Caco-2 (cell line): ENCODE results near the gene ITGA11. TPM values are rescaled to one million over a fixed set of nuclear protein-coding genes. Genes with fewer than 3 reads are reported as not detected.

Experiments used
- BruUV-seq: library from RNA; stranded (reverse); fragments of 400-500 nt; replicated peaks from 2 replicates; lab custom pipeline; 2021; lab: Mats Ljungman, UMichigan
- CTCF ChIA-PET: fragments of 300-600 bp; sonication (Branson Sonifier 250); formaldehyde crosslinking; loops from one replicate; lab custom pipeline; 2022; ENCODE audit warnings: antibody characterized with exemption; lab: Charles Lee
- POLR2A ChIA-PET: fragments of 300-600 bp; sonication (Branson Sonifier 250); formaldehyde crosslinking; loops from one replicate; lab custom pipeline; 2022; ENCODE audit warnings: antibody characterized with exemption; lab: Charles Lee
- DNase-seq, 2 experiments: peaks; one replicate each; pipeline versions ENCODE4 v3.0.0 to v3.0.0-alpha.2; 2020 to 2022
- H3K27me3 ChIP-seq: replicated peaks from 2 replicates; pipeline ENCODE4 v1.6.0; 2011; ENCODE audit warnings: low read length; ENCODE audit not compliant: control insufficient read depth, insufficient read depth
- H3K36me3 ChIP-seq: 2 replicates; pipeline ENCODE4 v1.5.1; 2011; ENCODE audit warnings: low read length; ENCODE audit not compliant: control insufficient read depth, insufficient read depth
- H3K4me1 ChIP-seq: fragments of 250-450 bp; sonication (Bioruptor Pico); 2 replicates; pipeline ENCODE4 v1.5.1; 2020; ENCODE audit warnings: mild to moderate bottlenecking
- H3K4me3 ChIP-seq: 2 replicates; pipeline ENCODE4 v1.5.1; 2011; ENCODE audit warnings: low read depth, mild to moderate bottlenecking, control low read depth, low read length
- H3K9me3 ChIP-seq: fragments of 250-450 bp; sonication (Bioruptor Pico); 2 replicates; pipeline ENCODE4 v1.5.1; 2020; ENCODE audit warnings: mild to moderate bottlenecking, moderate library complexity
- H3K27ac Mint-ChIP-seq: one replicate; pipeline ENCODE4 v1.8.0; 2022; ENCODE audit warnings: mixed read lengths; ENCODE audit not compliant: unreplicated experiment
- H3K27me3 Mint-ChIP-seq: one replicate; pipeline ENCODE4 v1.8.0; 2022; ENCODE audit warnings: mixed read lengths; ENCODE audit not compliant: insufficient read depth, unreplicated experiment
- H3K36me3 Mint-ChIP-seq: one replicate; pipeline ENCODE4 v1.8.0; 2022; ENCODE audit warnings: mild to moderate bottlenecking, mixed read lengths; ENCODE audit not compliant: insufficient read depth, unreplicated experiment
- H3K4me1 Mint-ChIP-seq: one replicate; pipeline ENCODE4 v1.8.0; 2022; ENCODE audit warnings: low read depth, mixed read lengths; ENCODE audit not compliant: unreplicated experiment
- H3K4me3 Mint-ChIP-seq: one replicate; pipeline ENCODE4 v1.8.0; 2022; ENCODE audit warnings: mild to moderate bottlenecking, moderate library complexity, mixed read lengths; ENCODE audit not compliant: unreplicated experiment
- H3K9me3 Mint-ChIP-seq: one replicate; pipeline ENCODE4 v1.8.0; 2022; ENCODE audit warnings: mixed read lengths; ENCODE audit not compliant: unreplicated experiment
- intact Hi-C: fragments of 100-400 bp; cut with micrococcal nuclease; formaldehyde crosslinking; loops from one replicate; pipeline ENCODE4 v1.10.0; 2022; ENCODE audit not compliant: unreplicated experiment
- total RNA-seq: library from RNA; stranded (reverse); gene quantifications from 2 replicates; pipeline ENCODE4 v1.2.3, GENCODE V29; 2022
- TF ChIP-seq, protein P1 (sequence below), 2 experiments: fragments of 200-600 bp in 1 of 2; IDR thresholded peaks; 1 replicate in 1 of 2; 2 replicates in 1 of 2; pipeline versions ENCODE4 v1.5.1 to v1.8.0; 2011 to 2022; ENCODE audit warnings: antibody characterized with exemption in 1 of 2, control low read depth in 1 of 2, inconsistent platforms in 1 of 2, low read depth in 1 of 2, low read length in 1 of 2, mild to moderate bottlenecking in 1 of 2, moderate library complexity in 1 of 2; ENCODE audit not compliant: insufficient read depth in 1 of 2, severe bottlenecking in 1 of 2, unreplicated experiment in 1 of 2

The ITGA11 gene
- total RNA-seq, 1 experiment from 2014 or later, result 0.18 TPM

GRCh38 chr15:68318931-68319909 is 112.7 kb downstream of the ITGA11 start:
- ChIA-PET CTCF (interaction anchor here (0.5 to 1.5 kb wide), 2 partner anchors 21 to 66 kb away, joined by 4 read pairs; no protein-coding TSS in a partner anchor), POLR2A (interaction anchor here (0.7 kb wide), 1 partner anchor 176 kb away, joined by 4 read pairs; no protein-coding TSS in a partner anchor)
- no TSS peak for BruUV-seq
- TF ChIP-seq, protein P1, sequence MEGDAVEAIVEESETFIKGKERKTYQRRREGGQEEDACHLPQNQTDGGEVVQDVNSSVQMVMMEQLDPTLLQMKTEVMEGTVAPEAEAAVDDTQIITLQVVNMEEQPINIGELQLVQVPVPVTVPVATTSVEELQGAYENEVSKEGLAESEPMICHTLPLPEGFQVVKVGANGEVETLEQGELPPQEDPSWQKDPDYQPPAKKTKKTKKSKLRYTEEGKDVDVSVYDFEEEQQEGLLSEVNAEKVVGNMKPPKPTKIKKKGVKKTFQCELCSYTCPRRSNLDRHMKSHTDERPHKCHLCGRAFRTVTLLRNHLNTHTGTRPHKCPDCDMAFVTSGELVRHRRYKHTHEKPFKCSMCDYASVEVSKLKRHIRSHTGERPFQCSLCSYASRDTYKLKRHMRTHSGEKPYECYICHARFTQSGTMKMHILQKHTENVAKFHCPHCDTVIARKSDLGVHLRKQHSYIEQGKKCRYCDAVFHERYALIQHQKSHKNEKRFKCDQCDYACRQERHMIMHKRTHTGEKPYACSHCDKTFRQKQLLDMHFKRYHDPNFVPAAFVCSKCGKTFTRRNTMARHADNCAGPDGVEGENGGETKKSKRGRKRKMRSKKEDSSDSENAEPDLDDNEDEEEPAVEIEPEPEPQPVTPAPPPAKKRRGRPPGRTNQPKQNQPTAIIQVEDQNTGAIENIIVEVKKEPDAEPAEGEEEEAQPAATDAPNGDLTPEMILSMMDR (IDR thresholded peaks at IDR 0.05; ENCODE audit: insufficient read depth in 1 of 2, low read depth in 1 of 2, low read length in 1 of 2, severe bottlenecking in 1 of 2, unreplicated experiment in 1 of 2), result no peak
- Mint-ChIP-seq H3K9me3 (no peaks in the 10 kb centered on the region), H3K4me1 (no peaks in the 10 kb centered on the region), H3K4me3 (no peak overlapping the region), H3K27ac (no peak overlapping the region), H3K27me3 (peaks cover 7% of the 10 kb centered on the region), H3K36me3 (no peaks in the 10 kb centered on the region)
- DNase-seq, result peak in 1 of 2 experiments; percentile 11
- no peaks in the 10 kb centered on the region for H3K4me1 ChIP-seq
- no peaks in the 10 kb centered on the region for H3K9me3 ChIP-seq
- H3K36me3 ChIP-seq, result no peaks in the 10 kb centered on the region
- no peaks in the 10 kb centered on the region for H3K27me3 ChIP-seq
- no peak overlapping the region for H3K4me3 ChIP-seq
- intact Hi-C loops, result no loop called here

DNA sequence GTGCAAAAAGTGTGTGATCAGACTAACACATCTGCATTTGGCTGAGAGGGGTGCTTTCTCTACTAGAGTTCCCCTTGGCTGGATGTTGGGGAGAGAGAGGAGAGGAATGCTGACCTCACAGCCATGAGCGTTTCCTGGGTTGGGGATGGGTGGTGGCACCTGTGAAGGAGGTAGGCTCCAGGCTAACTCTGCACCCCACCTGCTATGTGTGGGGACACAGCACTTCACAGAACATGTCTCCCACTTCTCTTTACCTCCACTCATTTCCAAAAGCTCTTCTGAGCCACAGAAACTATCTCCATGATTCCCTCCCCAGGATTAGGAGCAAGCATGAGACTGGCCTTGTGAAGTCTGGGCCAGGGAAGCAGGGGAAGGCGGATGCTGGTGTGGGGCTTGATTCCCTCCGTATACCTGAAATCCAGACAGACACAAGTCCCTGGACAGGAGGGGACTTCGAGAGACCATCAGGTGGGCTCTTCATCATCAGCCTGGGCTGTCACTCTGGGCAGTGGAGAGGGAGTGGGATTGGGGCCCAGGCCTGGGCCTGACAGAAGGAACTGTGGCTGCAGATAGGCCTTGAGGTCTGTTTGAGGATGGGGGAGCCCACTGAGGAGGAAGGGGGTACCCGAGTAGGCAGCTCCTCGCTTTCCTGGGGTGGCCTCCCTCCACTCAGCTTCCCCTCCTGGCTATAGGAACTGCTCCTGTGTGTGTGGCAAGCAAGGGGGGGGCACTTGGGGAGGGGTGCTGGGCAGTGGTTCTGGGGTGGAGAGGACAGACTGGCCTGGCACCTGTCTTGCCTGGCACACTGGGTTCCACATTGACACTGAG is 113.7 kb downstream of the ITGA11 start:
- Histone ChIP-seq H3K36me3 (no peaks in the 10 kb centered on the region), H3K4me3 (no peak overlapping the region), H3K27me3 (no peaks in the 10 kb centered on the region), H3K4me1 (no peaks in the 10 kb centered on the region), H3K9me3 (no peaks in the 10 kb centered on the region)
- Mint-ChIP-seq H3K4me1 (no peaks in the 10 kb centered on the region), H3K9me3 (no peaks in the 10 kb centered on the region), H3K36me3 (no peaks in the 10 kb centered on the region), H3K27ac (no peak overlapping the region), H3K4me3 (no peak overlapping the region), H3K27me3 (peaks cover 7% of the 10 kb centered on the region)
- ChIA-PET POLR2A (no interaction called here), CTCF (no interaction called here)
- intact Hi-C loops, result no loop called here
- DNase-seq, result peak in 1 of 2 experiments; percentile 16
- TF ChIP-seq, protein P1 (IDR thresholded peaks at IDR 0.05; ENCODE audit: insufficient read depth in 1 of 2, low read depth in 1 of 2, low read length in 1 of 2, severe bottlenecking in 1 of 2, unreplicated experiment in 1 of 2), result no peak
- BruUV-seq, result no TSS peak
